GM21423 (cell line): ENCODE data around the gene CSF2.
"Not testable (repeated sequence)": the region's sequence is repeated elsewhere in the genome, so short reads cannot be mapped to it uniquely, and the experiment has no call there.

ENCODE experiments used
- ATAC-seq: cut with Tn5 transposase; IDR thresholded peaks from one replicate; pipeline ENCODE4 v1.9.1; 2021; ENCODE audit warnings: mild to moderate bottlenecking, moderate library complexity; ENCODE audit not compliant: unreplicated experiment

CSF2 gene

GRCh38 chr5:132105688-132106087, 32.1 kb downstream of the CSF2 start:
- ATAC-seq, result no peak

- not testable (repeated sequence) for ATAC-seq
These were observed 34.9 kb downstream of the CSF2 start for GRCh38 chr5:132108495-132108894.

GRCh38 chr5:132108957-132109356, 35.4 kb downstream of the CSF2 start:
- not testable (repeated sequence) for ATAC-seq

GRCh38 chr5:132109494-132110053, 36.0 kb downstream of the CSF2 start:
- ATAC-seq, result no peak

- no peak for ATAC-seq
These were observed 36.6 kb downstream of the CSF2 start for GRCh38 chr5:132110195-132110594.

DNA sequence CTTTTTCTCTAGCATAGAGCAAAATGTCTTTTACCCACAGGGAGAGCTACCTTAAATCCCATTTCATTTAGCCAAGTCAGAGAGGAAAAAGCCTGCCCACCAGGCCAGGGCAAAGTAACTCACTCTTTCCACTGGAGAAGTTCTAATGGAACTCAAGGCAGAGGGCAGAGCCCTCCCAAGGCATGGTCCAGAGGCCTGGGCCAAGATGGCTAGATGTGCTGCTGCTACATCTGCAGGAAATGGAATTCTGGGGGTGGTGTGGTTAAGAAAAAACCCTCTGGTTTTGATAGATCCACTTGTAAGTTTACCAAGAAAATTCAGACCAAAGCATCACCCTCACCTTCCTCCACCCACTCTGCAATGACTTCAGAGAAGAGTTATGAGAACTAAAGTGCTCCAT, 37.3 kb downstream of the CSF2 start:
- ATAC-seq, result no peak

DNA sequence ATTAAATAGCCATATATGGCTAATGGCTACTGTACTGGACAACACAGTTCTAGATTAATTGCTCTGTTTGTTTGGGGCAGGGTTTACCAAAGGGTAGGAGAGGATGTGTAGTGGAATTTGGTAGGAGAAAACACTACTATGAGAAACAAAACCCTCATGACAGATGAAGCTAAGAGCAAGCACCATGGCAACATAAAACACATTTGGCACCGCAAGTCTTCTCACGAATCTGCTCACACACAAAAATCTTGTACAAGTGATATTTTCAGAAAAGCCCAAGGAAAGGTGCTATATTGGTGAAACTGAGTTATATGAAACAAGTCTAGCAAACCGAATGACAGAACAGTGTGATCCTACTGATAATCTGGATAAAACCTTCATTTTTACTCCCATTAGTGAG, 38.5 kb downstream of the CSF2 start:
- ATAC-seq, result no peak

GRCh38 chr5:132114150-132115121, 40.8 kb downstream of the CSF2 start:
- no peak for ATAC-seq

DNA sequence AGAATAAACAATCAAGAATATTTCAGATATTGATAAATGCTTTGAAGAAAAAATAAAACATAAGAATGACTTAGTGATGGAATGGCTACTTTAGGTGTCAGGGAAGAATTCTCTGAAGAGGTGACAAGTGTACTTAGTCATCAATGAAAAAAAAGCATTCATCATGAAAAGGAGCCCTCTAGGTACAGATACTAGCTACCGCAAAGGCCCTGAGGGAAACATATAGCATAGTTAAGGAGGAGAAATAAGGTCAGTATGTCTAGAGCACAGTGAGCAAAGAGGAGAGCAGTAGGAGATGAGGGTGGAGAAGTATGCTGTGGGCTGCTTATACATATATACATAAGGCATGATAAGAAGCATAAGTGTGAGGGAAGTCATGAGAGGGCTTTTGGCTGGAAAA, 41.8 kb downstream of the CSF2 start:
- ATAC-seq, result no peak

DNA sequence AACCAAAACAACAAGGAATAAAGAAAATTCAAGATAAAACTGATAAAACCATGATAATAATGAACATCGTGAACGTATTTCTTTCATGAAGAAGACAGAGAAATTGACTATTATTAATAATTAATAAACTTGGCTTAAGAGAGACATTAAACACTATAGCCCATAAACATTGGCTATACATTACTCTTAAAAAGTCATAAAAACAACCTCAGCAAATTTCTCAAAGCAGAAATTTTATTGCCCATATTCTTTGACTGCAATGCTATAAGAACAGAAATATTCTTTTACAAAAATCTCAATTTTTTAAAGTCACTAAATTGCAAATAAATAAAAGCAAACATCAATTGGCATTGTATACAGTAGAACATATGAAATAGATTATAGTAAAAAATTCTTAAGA, 42.5 kb downstream of the CSF2 start:
- ATAC-seq, result no peak

DNA sequence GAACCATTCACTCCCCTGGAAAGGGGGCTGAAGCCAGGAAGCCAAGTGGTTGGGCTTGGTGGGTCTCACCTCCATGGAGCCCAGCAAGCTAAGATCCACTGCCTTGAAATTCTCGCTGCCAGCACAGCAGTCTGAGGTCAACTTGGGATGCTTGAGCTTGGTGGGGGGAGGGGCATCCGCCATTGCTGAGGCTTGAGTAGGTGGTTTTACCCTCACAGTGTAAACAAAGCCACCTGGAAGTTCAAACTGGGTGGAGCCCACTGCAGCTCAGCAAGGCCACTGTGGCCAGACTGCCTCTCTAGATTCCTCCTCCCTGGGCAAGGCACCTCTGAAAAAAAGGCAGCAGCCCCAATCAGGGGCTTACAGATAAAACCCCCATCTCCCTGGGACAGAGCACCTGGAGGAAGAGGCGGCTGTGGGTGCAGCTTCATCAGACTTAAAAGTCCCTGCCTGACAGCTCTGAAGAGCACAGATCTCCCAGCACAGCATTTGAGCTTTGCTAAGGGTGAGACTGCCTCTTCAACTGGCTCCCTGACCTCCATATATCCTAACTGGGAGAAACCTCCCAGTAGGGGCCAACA, 43.4 kb downstream of the CSF2 start:
- not testable (repeated sequence) for ATAC-seq

DNA sequence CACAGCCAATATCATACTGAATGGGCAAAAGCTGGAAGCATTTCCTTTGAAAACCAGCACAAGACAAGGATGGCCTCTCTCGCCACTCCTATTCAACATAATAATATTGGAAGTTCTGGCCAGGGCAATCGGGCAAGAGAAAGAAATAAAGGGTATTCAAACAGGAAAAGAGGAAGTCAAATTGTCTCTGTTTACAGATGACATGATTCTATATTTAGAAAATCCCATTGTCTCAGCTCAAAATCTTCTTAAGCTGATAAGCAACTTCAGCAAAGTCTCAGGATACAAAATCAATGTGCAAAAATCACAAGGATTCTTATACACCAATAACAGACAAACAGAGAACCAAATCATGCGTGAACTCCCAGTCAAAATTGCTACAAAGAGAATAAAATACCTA, 47.1 kb downstream of the CSF2 start:
- not testable (repeated sequence) for ATAC-seq

DNA sequence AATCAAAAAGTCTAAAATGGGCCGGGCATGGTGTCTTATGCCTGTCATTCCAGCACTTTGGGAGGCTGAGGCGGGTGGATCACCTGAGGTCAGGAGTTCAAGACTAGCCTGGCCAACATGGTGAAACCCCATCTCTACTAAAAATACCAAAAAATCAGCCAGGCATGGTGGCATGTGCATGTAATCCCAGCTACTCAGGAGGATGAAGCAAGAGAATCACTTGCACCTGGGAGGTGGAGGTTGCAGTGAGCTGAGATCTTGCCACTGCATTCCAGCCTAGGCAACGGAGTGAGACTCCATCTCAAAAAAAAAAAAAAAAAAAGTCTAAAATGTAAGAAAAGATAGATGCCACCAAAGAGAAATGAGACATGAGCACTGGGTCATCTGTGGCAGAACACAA, 49.4 kb downstream of the CSF2 start:
- ATAC-seq, result not testable (repeated sequence)

DNA sequence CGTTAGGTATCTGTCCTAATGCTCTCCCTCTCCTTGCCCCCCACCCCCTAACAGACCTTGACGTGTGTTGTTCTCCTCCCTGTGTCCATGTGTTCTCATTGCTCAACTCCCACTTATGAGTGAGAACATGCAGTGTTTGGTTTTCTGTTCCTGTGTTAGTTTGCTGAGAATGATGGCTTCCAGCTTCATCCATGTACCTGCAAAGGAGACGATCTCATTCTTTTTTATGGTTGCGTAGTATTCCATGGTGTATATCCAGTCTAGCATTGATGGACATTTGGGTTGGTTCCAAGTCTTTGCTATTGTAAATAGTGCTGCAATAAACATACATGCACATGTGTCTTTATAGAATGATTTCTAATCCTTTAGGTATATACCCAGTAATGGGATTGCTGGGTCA, 50.0 kb downstream of the CSF2 start:
- not testable (repeated sequence) for ATAC-seq
